Left renal cortex interstitium (tissue), 4 donors: ENCODE measurements around the gene TRAIP. TPM values are rescaled to one million over a fixed set of nuclear protein-coding genes. Genes with fewer than 3 reads are reported as not detected.
"Not testable (repeated sequence)": the region's sequence is repeated elsewhere in the genome, so short reads cannot be mapped to it uniquely, and the experiment has no call there.

ENCODE experiments used
- DNase-seq, 4 donors: peaks; one replicate each; pipeline ENCODE4 v3.0.0-alpha.2; 2013; ENCODE audit warnings: low read depth in 4 of 4, low spot score in 2 of 4, missing footprints in 1 of 4
- polyA plus RNA-seq, 4 donors: library from polyadenylated mRNA; unstranded; fragments of 120-200 nt; gene quantifications; one replicate each; pipeline ENCODE4 v1.2.1, GENCODE V29; 2013; ENCODE audit not compliant: insufficient read length in 4 of 4

TRAIP gene
- polyA plus RNA-seq = 10 to 100 TPM in 2 of 4 donors, 1 to 10 TPM in 2; 9.4 to 12.7 (median 11.1) TPM

DNA sequence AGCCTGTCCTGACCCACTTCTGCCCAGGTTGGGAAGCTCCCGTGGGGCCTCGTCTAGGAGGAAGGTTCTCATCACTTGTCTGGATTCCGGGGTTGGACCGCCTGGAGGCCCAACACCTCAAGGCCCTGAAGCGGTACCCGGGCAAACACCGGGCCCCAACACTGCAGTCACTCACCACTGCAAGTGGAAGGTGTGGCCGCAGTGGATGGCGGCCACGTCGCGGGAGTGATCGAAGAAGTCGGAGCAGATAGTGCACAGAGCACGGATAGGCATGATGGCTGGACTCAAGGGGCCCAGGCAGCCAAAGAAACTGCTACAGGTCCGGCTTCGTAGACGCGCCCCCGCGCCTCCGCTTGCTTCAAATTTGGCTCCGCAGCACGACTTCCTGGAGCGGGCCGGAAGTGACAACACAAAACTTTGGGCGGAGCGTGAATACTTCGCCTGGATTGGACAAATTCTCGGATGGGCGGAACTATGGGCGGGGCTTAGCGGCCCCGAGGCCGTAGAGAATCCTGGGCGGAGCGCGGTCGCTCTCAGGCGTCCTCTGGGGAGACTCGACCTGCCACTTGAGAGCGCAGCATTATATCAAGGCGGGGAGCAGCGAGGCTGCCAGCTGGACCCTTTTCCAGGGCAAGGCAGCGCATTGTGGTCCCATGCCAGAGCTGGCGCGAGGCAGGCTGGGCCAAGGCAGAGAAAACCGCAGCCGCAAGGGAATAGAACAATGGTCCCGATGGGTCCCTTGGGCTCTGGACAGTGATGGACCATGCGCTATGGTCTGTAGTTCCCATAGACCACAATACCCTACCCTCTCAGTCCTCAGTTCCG is at the start of gene TRAIP:
TRAIP (minus strand) TSS at position 384 of the 825 bp plus-strand sequence; CDS start at position 273, 111 bp downstream.
- DNase-seq = peak; percentile 84 to 93 (median 88)

DNA sequence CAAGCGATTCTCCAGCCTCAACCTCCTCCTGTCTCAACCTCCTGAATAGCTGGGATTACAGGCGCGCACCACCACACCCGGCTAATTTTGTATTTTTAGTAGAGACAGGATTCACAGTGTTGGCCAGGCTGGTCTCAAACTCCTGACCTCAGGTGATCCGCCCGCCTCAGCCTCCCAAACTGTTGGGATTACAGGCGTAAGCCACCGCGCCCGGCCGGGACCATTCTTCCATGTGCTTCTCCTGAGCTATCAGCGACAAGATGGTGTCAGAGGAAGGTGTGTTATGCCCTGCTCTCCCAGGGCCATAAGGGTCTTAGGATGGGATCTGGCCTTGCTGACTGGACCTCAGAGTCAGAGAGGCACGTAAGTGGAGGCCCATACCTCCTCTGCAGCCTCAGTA is 48.1 kb upstream of the TRAIP start:
- DNase-seq = not testable (repeated sequence)

DNA sequence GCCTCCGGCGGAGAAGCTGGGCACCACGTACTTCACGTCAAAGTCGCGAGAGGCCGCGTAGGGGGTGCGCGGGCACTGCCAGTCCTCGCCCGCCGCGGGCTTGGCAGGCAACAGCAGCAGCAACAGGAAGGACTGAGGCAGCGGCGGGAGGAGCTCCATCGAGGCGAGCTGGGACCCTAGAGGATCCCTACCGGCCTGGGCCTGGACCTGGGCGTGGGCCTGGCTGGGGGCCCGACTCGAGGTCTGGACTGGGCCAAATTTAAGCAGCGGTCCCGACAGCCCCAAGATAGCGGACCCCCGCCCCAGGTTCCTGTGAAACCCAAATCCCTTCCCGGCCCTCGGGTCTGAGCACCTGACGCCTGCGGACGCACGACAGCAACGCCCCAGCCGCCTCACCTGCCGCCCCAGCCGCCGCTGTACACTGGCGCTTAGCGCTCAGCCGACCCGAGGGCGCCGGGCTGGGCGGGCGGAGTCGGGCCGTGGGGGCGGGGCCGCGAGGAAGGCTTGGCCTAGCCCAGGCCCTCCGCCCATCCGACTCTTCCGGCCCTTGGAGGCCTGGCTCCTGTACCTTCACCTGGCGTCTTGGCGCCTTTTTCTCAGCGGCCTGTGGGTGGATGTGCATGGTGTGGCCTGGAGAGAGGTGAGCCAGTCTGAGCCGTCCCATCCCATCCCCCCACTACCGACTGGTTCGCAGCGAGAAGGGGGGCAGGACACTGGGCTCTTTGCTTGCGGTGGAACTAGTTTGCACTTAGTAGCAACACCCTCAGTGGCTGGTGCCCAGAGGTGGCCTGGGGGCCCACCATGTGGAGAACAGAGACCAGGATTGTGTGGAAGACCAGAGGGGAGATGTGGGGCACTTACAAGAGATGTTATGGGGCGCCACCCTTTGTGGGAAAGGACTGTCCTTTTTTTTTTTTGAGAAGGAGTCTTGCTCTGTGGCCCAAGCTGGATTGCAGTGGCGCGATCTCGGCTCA is 47.4 kb upstream of the TRAIP start, which contains the start of gene MST1R:
MST1R (minus strand) TSS at position 423 of the 974 bp plus-strand sequence; CDS start at position 159, 264 bp downstream.
- peak in 1 of 4 donors; percentile 49 for DNase-seq

DNA sequence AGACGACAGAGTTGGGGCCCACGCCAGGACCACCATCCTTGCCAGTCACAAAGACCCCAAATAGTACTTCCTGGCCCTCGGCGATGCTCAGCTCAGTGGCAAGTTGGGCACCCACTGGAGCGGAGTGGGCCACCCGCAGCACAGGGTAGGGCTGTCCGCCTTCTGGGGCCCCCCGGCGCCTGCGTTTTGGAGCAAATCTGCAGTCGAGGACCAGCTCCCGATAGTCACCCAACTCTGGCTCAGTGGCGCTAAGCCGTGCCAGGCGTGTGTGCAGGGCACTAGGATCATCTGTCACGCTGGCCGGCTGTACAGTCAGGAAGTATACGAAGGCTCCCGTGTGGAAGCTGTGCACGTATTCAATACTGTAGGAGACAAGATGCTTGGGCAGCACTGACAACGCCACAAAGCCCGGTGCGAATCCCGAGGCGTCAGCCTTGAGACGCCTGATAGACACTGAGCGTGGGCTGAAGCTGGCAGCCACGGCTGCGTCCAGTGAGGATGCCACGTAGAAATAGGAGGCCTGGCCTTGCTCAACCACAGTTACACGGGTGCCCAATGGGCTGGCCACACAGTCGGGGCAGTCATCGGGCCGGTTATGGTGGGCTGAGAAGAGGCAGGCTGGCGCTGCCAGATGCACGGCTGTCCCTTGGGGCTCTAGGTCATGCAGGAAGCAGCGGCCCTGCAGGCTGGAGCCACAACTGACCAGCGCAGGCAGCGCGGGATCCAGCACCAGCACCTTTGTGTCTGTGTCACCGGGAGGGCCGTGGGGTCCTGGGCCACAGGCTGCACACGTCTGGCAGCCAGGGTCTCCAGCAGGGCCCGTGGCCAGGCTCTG is 46.4 kb upstream of the TRAIP start:
- no peak for DNase-seq

- no peak for DNase-seq
Measured at GRCh38 chr3:49901366-49902339, 45.3 kb upstream of the TRAIP start.

DNA sequence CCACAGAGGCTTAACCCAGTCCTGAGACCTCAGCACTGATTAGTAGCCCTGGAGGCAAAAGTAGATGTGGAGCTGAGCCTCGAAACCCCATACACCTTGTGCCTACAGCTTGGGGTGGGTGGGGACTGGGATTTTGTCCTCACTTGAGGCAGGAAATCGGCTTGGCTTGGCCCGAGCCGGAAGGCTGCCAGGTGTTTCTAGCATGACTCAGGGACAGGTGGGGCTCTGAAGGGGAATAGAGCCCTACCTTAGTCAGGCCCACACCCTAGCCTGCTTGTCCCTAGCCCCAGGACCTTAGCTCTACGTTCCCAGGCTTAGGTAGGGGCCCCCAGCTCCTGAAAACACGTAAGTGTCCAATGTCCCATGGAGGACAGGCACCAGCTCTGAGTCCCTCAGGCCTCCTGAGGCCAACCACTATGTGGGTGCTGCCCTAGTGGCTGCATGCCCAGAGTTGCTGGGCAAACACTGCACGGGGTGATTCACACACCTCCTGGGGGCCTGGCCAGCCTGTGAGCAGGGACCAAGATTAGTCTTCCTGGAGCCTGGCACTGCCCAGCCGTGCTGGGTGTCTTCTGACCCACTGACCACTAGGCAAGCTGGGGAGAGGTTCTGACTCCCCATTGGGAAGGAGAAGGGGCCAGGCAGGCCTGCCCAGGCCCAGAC is 44.3 kb upstream of the TRAIP start:
- DNase-seq = no peak

DNA sequence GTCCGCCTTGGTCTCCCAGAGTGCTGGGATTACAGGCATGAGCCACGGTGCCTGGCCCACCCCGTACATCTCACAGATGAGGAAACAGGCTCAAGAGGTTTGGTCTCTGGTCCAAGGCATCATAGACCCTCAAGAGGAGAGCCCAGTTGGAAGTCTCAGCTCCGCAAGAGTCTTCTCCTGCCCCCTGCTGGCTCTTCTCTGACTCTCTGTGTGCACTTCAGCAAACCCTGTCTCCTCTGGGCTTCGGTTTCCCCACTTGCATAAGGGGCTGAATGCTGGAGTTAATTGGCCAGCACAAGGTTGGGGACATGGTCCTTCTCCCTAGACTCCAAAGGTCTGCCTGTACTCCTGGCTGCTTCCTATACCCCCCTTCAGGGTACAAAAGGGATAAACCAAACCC is 43.5 kb upstream of the TRAIP start:
- no peak for DNase-seq

GRCh38 chr3:49898991-49899390 is 42.6 kb upstream of the TRAIP start:
- DNase-seq = no peak

GRCh38 chr3:49896345-49896744 is 40.0 kb upstream of the TRAIP start:
- DNase-seq = no peak

- no peak for DNase-seq
Measured at GRCh38 chr3:49895791-49896190, 39.4 kb upstream of the TRAIP start.

GRCh38 chr3:49889296-49889695 is 32.9 kb upstream of the TRAIP start:
- no peak for DNase-seq

DNA sequence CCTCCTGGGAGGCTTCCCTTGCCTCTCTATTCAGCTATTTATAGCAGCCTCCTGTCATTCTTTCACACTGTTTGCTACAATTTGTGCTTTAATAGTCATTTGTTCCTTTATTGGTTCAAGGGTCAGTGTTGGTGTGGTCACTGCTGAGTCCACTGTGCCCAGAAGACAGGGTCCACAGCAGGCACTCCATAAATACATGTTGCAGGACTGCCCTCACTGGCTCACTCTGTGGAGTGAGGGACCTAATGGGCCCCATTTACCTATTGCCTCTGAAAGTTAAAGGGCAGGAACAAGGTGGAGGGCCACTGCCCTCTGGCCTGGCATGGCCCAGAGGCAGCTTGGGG is 30.5 kb upstream of the TRAIP start:
- DNase-seq = no peak

GRCh38 chr3:49883998-49884397 is 27.6 kb upstream of the TRAIP start:
- no peak for DNase-seq

DNA sequence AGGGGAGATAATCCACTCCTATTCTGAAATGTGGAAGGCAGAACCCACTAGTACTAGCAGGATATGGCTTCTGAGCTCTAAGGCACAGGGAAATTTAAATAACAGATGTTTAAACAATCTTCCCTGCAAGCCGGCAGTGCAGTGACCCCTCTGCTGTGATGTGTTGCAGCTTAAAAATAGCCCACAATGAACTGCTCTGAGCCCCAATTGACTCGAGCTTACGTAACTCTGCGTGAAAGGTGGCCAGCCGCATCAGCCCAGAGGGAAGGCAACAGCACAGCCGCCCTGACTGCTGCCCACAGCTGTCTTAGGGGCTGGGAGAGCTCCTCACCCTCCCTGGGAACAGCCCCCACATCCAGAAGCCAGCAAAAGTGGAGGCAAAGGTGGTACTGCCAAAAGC is 25.8 kb upstream of the TRAIP start:
- no peak for DNase-seq

DNA sequence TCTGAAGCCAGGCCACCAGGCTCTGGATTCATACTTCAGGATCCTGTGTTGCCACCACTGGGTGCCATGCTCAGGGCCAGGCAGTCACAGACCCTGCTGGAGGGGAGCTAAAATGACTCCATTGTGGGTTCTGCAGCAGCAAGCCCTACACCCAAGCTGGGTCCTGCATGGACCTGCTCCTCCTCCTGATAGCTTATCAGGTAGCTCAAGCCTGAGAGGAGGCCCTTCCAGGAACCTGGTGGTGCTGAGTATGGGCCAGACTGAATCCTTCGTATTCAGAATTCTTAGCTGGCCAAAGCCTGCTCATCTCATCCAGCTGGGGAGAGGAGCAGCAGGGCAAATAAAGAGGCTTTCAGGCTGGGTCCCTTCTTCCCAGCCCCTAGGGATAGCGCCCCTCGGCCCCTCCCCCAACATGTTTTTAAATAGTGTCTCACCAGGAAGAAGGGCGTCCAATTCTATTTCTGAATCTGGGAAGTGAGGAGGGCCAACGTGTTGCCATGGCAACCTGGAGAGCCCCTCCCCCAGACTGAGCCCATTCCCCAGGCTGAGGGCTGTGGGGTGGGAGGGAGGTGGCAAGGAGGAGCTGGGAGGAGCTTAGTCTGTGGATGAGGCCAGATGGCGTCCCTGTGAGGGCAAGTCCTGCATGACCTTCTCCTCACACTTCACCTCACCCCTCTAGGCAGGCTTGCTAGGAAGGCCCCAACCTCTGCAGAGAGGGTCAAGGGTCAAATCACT is 24.4 kb upstream of the TRAIP start:
- no peak for DNase-seq

DNA sequence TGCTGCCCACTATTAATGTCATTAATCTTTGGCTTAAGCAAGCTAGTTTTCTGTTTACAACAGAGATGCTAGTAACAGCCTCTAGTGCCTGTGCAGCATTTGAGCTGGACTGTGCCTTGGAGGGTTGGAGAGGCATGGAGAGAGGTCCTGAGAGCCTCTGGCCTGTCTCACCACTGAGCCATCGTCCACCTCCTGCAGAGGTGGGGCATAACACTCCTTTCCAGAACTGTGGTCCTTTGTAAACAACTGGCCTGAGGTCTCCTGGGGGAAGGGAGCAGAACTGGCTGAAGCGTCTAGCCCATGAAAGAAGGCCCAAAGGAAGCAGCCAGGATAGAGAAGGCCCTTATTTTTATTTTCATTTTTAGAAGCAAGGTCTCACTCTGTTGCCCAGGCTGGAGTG is 23.4 kb upstream of the TRAIP start:
- no peak for DNase-seq

DNA sequence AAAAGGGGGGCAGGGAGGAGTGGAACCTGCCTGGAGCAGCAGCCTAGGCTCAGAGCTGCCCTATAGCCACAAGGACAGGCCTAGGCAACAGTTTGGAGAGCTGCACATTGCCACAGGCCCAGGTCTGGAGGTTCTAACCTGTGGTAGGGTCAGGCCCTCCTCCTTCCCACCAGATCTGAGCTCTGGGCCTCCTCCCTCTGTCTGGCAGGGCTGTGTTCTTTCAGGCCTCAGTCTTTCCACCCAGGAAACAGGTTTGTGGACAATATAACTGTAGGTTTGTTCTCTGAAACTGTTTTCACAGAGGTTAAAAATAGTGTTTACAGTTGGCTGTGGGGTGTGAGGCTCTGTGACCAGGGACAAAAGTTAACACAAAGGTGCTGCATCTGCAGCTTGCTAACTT is 22.3 kb upstream of the TRAIP start:
- DNase-seq = no peak

DNA sequence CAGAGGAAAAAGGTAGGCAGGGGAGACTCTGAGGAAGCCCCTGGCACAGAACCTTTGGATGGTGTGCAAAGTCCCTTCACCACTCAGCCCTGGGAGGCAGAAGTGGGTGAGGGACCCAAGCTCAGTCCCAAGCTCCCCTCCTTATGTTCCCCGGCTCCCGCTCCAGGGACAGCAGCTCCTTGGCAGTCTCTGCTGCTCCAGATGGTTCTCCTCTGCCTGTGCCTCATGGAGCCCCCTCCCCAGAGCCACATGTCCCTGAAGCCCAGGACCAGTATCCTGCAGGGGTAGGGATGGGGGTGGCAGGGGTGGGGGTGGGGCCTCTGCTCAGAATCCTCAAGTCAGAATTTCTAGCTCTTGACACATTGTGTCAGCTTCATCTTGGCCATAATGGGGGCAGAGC is 21.4 kb upstream of the TRAIP start:
- no peak for DNase-seq
